Activated T-helper 1 cell treated with anti-CD3 and anti-CD28 coated beads, Interleukin-12 subunit alpha, Interleukin-12 subunit beta, Interleukin-2, Interleukin-4 antibody, amounts not matched to agents 30 ng/mL and 10 ng/mL and 1 ng/mL, durations not matched to agents 14 hours and 24 hours and 36 hours (primary cell): ENCODE results near the gene TMEM151A. TPM values are rescaled to one million over a fixed set of nuclear protein-coding genes. Genes with fewer than 3 reads are reported as not detected.
A peak's percentile ranks its signal among the peaks of the same experiment; 100 is the strongest.

Experiments
- DNase-seq: peaks from one replicate; pipeline ENCODE4 v3.0.0; 2021; ENCODE audit warnings: low spot score
- H3K27ac Mint-ChIP-seq: one replicate; pipeline ENCODE4 v1.8.0; 2021; ENCODE audit warnings: mild to moderate bottlenecking, mixed read lengths
- H3K27me3 Mint-ChIP-seq: one replicate; pipeline ENCODE4 v1.8.0; 2022; ENCODE audit warnings: mild to moderate bottlenecking, moderate library complexity, mixed read lengths; ENCODE audit not compliant: insufficient read depth
- H3K36me3 Mint-ChIP-seq: one replicate; pipeline ENCODE4 v1.8.0; 2021; ENCODE audit warnings: low read depth, mixed read lengths
- H3K4me1 Mint-ChIP-seq: one replicate; pipeline ENCODE4 v1.8.0; 2021; ENCODE audit warnings: low read depth, mixed read lengths
- H3K4me3 Mint-ChIP-seq: one replicate; pipeline ENCODE4 v1.8.0; 2021; ENCODE audit warnings: mild to moderate bottlenecking, moderate library complexity, mixed read lengths
- H3K9me3 Mint-ChIP-seq: one replicate; pipeline ENCODE4 v1.8.0; 2021; ENCODE audit warnings: mixed read lengths
- intact Hi-C: fragments of 100-400 bp; cut with micrococcal nuclease; formaldehyde crosslinking; loops from one replicate; pipeline ENCODE4 v1.15.1; 2024
- total RNA-seq: library from RNA; stranded (reverse); gene quantifications from 2 replicates; pipeline ENCODE4 v1.2.3, GENCODE V29; 2022

The TMEM151A gene
- total RNA-seq, 1 donor from 2014 or later, result not detected

DNA sequence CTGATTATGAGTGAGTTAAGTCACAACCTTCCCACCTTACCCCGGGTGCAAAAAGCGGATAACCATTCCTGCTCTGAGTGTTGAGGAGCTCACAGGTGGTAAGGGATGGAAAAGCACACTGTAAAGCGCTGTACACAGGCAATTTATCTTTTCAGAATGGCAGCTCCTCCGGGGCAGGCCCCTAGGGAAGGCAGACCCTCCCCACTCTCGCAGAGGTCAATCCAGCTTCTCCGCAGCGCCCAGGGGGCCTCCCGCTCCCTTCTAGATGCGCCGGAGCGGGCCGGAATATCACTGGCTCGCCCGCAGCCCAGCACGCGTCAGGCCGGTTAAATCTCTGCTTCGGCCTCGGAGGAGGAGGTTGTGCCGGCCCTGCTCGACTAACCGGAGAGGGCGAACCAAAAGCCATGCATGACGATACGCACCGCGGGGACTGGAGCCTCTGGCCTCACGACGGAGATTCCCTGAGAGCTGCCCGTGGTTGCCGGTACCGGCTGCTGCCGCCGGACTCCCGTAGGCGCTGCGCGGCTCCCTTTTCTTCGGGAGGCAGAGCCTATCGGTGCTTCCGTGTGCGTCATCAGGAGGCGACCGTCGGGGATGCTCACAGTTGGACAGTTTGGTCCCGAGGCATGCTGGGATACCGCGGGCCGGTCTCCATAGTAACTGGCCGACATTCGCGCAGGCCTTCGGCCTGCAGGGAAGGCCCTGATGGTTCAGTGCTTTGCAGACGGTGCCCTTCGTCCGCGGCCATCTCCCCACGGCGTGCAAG is 53.0 kb downstream of the TMEM151A start, which contains the start of gene BRMS1:
Gene BRMS1, minus strand, starts transcription at position 555 of the 766 bp plus-strand sequence. CDS start 2,870 bp downstream, outside the sequence.
- peaks cover 46% of the 10 kb centered on the region for H3K4me1 Mint-ChIP-seq
- DNase-seq, result peak; percentile 94
- peak within 1 kb of the TSS; percentile 97 for H3K4me3 Mint-ChIP-seq
- intact Hi-C loops, result loop anchor here (1.0 to 10.0 kb wide), 8 partner anchors 8 to 490 kb away; partner anchors contain the start of genes CFL1, RAB1B, RIN1 and SF3B2
- peaks cover 14% of the 10 kb centered on the region for H3K36me3 Mint-ChIP-seq
- H3K27me3 Mint-ChIP-seq, result peaks cover 2% of the 10 kb centered on the region
- no peaks in the 10 kb centered on the region for H3K9me3 Mint-ChIP-seq
- peak within 1 kb of the TSS; percentile 95 for H3K27ac Mint-ChIP-seq

DNA sequence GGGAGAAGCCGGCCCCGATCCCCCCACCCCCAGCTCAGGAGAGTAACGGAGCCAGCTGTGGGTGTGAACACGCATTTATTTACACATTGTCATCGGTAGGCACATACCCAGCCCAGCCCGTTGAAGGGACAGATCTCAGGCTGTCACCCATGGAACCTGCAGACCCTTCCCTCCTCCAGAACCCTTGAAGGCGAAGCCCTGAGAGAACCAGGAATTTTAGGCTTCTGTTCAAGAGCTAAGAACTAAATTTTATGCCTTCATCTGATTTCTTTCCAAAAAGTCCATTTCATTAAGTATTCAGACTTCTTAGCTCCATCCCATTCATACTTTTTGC is 53.6 kb downstream of the TMEM151A start:
- no peak for DNase-seq
- Mint-ChIP-seq H3K27ac (peak overlapping the region; percentile 95), H3K4me1 (peaks cover 46% of the 10 kb centered on the region), H3K36me3 (peaks cover 14% of the 10 kb centered on the region), H3K4me3 (peak overlapping the region; percentile 97), H3K27me3 (peaks cover 2% of the 10 kb centered on the region), H3K9me3 (no peaks in the 10 kb centered on the region)
- intact Hi-C loops, result loop anchor here (1.0 to 10.0 kb wide), 8 partner anchors 9 to 490 kb away; partner anchors contain the start of genes CFL1, RAB1B, RIN1 and SF3B2

Other genes starting within 250 kb of the TMEM151A start
- 0.34 TPM in 1 of 2 replicates, not detected in the other for gene GAL3ST3, start 242.7 kb upstream of the TMEM151A start, total RNA-seq
- gene SF3B2, start 239.5 kb upstream of the TMEM151A start, total RNA-seq, result 267 TPM in 2 replicates
- 80.4 and 89.5 TPM in 2 replicates for gene PACS1, start 221.6 kb upstream of the TMEM151A start, total RNA-seq
- 56.3 and 62.1 TPM in 2 replicates for gene KLC2, start 34.2 kb upstream of the TMEM151A start, total RNA-seq
- gene RAB1B, start 23.3 kb upstream of the TMEM151A start, total RNA-seq, result 123 and 124 TPM in 2 replicates
- gene CNIH2, start 13.7 kb upstream of the TMEM151A start, total RNA-seq, result 1.7 and 1.8 TPM in 2 replicates
- gene YIF1A, start 2.8 kb upstream of the TMEM151A start, total RNA-seq, result 125 and 127 TPM in 2 replicates
- gene CD248, start 25.1 kb downstream of the TMEM151A start, total RNA-seq, result 0.10 TPM in 1 of 2 replicates, not detected in the other
- gene RIN1, start 44.5 kb downstream of the TMEM151A start, total RNA-seq, result 0.78 and 0.86 TPM in 2 replicates
- gene BRMS1, start 53.2 kb downstream of the TMEM151A start, total RNA-seq, result 63.1 and 67.1 TPM in 2 replicates
- gene B4GAT1, start 55.7 kb downstream of the TMEM151A start, total RNA-seq, result 10.6 and 12.1 TPM in 2 replicates
- gene SLC29A2, start 79.9 kb downstream of the TMEM151A start, total RNA-seq, result 14.3 and 16.6 TPM in 2 replicates
- gene NPAS4, start 129.1 kb downstream of the TMEM151A start, total RNA-seq, result not detected in 2 replicates
- gene MRPL11, start 147.0 kb downstream of the TMEM151A start, total RNA-seq, result 93.0 and 93.6 TPM in 2 replicates
- 15.3 and 15.8 TPM in 2 replicates for gene PELI3, start 175.0 kb downstream of the TMEM151A start, total RNA-seq
- gene DPP3, start 188.5 kb downstream of the TMEM151A start, total RNA-seq, result 102 and 112 TPM in 2 replicates
- gene BBS1, start 218.7 kb downstream of the TMEM151A start, total RNA-seq, result 18.0 and 18.1 TPM in 2 replicates